Measurements from ENCODE around the gene NUP37.

DNA sequence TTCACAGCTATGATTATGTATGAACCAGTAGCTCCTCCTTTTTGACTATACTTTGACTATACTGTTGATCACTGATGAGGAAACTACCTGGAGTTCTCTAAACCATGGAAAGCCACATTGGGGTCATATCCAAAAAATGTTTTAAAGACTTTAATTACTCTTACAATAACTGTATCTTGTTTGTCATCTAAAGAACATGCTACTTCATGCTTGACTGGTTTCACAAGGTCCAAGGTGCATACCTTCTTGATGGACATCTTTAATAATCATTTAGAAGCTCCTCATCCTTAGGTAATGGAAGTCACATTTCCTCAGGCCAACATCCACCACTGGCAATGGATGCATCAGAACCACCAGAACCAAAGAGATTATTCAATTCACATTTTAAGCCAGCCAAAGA, 88.1 kb downstream of the NUP37 start:
- TF ChIP-seq YY1 (IDR thresholded peaks at IDR 0.05; ENCODE audit: low read depth, low read length) (no peak), SUZ12 (IDR thresholded peaks at IDR 0.05; ENCODE audit: low read length) (no peak), EP300 (IDR thresholded peaks at IDR 0.05; ENCODE audit: borderline replicate concordance in 1 of 2, low read depth in 2 of 2, low read length in 2 of 2) (no peak), SP2 (IDR thresholded peaks at IDR 0.05; ENCODE audit: low read length) (no peak), POLR2A (IDR thresholded peaks at IDR 0.05; ENCODE audit: control extremely low read depth in 1 of 2, low read depth in 2 of 2, low read length in 2 of 2) (no peak), EZH2 (IDR thresholded peaks at IDR 0.05; ENCODE audit: low read depth, low read length, severe bottlenecking) (no peak), SP1 (IDR thresholded peaks at IDR 0.05; ENCODE audit: low read depth, low read length) (no peak)
- TF ChIP-seq, protein P1, sequence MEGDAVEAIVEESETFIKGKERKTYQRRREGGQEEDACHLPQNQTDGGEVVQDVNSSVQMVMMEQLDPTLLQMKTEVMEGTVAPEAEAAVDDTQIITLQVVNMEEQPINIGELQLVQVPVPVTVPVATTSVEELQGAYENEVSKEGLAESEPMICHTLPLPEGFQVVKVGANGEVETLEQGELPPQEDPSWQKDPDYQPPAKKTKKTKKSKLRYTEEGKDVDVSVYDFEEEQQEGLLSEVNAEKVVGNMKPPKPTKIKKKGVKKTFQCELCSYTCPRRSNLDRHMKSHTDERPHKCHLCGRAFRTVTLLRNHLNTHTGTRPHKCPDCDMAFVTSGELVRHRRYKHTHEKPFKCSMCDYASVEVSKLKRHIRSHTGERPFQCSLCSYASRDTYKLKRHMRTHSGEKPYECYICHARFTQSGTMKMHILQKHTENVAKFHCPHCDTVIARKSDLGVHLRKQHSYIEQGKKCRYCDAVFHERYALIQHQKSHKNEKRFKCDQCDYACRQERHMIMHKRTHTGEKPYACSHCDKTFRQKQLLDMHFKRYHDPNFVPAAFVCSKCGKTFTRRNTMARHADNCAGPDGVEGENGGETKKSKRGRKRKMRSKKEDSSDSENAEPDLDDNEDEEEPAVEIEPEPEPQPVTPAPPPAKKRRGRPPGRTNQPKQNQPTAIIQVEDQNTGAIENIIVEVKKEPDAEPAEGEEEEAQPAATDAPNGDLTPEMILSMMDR (IDR thresholded peaks at IDR 0.05; ENCODE audit: control extremely low read depth in 1 of 3, insufficient read depth in 1 of 3, low read depth in 1 of 3, low read length in 3 of 3), result no peak
- TF ChIP-seq, protein P2, sequence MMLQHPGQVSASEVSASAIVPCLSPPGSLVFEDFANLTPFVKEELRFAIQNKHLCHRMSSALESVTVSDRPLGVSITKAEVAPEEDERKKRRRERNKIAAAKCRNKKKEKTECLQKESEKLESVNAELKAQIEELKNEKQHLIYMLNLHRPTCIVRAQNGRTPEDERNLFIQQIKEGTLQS (IDR thresholded peaks at IDR 0.05; ENCODE audit: insufficient read depth, low read depth, low read length), result no peak
